NCI-H1930 (cell line): Measurements from ENCODE around the gene PRKAG1.

Source experiments
- DNase-seq, 2 experiments: peaks; one replicate each; lab custom pipeline; 2025; lab: John Stamatoyannopoulos, UW

The PRKAG1 gene

DNA sequence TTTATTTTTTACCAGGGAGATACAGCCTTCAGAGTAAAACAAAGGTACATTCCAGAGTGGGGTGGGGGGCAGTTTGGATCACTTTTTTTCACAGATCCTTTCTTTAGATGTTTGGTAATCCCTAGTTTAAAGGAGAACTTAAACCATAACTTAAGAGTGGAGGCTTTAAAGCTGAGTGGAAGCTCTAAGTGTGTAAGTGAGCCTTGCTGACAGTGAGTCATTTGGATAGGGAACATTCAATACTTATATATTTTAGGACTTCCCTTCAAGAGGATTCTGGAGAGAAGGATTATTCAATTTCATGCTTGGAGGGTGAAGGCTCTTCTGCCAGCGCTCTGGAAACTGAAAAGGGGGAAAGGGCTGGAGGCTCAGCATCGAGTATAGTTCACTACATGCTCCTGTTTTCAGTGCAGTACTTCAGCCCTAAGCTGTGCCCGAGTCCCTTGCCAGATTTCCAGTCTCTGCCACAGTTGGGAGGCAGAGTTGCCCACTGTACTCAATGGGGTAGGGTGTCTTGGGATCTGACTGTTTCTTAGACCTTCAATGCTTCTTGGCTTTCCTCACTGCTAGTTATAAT is 8.4 kb downstream of the PRKAG1 start:
- DNase-seq: no peak

DNA sequence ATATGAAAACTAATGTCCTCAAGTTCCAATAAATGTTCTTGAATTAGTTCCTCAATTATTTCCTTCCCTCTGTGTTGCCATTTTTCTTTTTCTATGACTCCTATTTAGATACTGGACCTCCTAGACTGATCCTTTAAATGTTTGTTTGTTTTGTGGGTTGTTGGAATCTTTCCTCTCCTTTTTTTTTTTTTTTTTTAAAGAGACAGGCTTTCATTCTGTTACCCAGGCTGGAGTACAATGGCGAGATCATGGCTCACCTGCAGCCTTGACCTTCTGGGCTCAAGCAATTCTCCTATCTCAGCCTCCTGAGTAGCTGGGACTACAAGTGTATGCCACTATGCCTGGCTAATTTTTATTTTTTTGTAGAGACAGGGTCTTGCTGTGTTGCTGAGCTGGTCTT is 9.6 kb downstream of the PRKAG1 start:
- no peak for DNase-seq

DNA sequence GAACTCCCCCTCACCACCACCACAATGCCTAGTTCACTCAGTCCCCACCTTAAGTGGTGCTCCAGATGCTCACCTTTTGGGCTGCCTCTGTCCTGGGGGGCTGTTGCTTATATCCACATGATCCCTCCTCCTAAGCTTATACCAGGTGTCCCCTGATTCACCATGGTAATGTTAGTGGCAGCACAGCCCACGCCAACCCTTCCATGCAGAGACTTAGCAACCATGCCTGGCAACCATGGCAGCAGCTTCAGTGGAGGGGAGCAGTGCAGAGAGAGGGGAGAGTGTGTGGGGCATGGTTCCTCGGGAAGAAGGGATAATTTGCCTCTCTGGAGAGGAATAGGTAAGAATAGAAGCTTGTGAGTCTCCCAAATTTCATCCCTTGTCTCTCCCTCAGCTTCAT is 18.2 kb downstream of the PRKAG1 start:
- no peak for DNase-seq

DNA sequence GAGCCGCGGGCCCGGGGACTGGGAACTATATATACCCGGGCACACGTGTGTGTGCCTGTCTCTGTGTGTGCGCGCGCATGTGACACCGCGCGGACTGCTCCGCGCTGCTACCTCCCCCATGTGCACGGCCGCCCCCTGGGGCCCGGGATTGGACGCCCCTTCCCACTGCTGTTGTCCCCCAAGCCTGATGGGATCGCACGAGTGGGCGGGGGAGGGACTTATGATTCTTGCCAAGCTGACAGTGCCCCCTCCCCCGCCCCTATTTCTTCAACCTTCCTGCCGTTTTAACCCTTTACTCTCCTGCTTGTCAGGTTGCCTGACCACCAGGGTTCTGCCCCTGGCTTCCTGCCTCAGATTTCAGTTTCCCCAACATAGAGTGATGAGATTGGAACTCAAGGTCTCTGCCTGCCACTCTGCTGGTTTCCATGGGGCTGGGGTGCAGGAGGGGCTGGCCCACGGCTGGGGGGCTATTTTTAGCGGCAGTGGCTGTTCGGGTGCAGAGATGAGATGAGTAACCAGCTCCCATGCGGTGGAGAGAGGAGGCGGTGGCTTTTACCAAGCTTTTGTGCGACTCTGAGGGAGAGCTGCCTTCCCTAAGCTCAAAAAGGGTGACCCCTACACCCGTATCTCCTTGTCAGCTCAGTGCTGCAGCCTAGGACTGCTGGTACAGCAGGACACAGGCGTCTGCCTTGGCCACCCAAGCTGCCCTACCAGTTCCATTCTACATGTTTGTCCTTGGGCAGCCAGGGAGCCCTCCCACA is 19.0 kb downstream of the PRKAG1 start, which contains the start of gene DDN:
Gene DDN, minus strand, starts transcription at position 5 of the 761 bp plus-strand sequence. CDS start 88 bp downstream, outside the sequence.
- DNase-seq: peak; percentile 14 to 49

DNA sequence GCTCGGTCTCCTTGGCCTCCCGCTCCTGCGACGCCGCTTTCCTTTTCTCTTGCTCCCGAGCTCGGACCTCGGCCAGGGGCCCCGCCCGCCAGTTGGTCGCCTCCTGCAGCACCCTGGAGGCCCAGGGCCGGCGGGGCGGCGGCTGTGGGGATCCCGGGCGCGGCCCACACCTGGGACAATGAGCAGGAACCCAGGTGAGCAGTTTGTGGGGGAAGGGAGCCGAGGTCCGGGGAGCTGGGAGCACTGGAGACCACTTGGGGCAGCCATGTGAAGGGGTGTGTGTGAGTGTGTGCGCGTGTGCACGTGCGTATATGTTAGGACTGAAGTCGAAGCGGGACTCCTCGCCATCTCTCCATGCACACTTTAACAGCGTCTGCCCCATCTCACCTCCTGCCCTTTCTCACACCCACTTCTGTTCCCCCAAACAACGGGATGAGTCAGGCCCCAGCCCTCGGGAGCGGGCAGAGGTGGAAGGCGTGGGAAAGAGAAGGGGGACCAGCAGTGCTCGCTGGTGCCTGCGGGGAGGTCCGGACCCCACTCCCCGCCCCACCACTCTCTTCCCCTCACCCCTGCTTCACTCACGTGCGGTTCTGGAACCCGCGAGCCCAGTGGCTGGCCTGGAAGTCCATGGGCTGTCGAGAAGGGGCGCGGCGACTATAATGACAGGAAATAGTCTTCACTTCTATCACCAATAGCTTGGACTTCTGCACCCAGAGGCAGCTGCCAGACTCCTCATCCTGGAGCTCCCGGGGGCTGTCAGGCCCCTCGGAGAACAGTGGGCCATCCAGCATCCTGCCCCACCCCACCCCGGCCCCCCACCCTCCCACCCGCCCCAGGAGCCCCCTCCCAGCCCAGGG is 19.9 kb downstream of the PRKAG1 start:
- DNase-seq: no peak

DNA sequence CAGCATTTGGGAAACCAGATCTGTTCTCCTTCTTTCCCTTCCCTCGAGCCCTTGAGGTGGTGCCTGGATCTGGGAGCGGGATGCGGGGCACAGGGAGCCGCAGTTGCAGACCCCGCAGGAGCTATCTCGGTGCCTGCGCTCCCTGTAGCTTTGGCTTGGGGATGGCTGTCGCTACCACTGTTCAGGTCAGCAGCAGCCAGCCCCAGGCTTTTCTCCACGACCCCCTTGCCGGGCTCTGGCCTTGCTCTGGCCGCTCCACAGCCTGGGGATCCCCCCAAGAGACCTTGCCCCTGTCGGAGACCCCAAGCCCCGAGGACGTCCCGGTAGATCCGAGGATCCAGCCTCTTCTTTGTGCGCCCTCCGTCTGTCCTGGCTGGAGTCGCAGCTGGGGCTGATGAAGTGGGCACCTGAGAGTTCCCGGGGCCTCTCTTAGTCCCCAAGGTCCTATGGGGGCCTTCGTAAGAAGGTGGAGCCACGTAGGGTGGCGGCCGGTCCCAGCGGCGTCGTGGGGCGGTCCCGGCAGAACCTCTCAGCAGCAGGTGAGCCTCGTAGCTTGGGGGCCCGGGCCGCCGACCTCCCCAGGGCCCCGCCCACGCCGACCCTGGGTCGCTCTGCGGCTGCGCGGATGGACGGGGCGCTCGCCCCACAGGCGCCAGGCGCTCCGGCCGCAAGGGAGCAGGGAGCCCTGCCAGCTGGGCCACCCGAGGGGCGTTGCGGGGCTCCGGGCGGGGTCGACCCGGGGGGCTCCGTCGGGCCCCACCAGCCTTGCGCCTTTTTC is 20.7 kb downstream of the PRKAG1 start:
- DNase-seq: peak; percentile 43 to 78

DNA sequence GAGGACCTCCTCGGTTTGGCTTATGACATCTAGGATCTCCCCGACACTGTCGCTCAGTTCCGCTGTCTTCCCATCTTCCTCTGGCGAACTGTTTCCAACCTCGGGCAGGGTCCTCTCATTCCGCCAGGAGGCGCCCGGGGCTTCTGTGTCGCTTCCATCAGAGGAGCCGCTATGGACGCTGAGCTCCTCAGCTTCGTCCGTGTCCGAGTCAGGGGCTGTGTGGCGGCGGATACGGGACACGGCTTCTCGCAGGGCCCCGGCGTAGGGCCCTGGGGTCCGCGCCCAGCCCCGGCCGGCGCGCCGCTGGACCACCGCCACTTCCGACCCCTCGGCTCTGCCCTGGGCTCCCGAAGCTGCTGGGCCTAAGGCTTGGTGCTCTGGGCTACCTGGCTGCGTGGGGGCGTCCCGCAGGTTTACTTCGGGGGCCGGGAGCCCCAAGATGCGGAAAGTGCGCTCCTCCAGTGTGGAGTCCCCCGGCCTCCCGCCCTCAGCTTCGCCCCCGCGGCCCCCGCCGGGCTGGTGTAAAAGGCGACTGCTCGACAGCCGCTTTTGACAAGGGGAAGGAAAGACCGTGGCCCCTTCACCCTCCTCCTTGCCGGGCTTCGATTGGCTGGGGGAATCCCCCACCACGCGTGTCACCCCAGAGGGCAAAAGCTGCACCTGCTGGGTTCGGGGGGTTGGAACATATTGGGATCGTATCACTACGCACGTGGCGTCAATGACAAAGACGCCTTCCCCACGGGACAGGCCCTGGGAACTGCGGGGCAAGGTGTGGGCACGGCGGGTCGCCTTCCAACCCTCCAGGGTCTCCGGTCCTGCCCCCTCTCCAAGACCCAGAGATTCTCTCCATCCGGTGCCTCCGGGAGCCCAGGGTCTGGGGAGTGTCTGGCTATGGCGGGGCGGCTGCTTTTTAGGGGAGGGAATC is 21.5 kb downstream of the PRKAG1 start:
- peak; percentile 65 to 83 for DNase-seq

DNA sequence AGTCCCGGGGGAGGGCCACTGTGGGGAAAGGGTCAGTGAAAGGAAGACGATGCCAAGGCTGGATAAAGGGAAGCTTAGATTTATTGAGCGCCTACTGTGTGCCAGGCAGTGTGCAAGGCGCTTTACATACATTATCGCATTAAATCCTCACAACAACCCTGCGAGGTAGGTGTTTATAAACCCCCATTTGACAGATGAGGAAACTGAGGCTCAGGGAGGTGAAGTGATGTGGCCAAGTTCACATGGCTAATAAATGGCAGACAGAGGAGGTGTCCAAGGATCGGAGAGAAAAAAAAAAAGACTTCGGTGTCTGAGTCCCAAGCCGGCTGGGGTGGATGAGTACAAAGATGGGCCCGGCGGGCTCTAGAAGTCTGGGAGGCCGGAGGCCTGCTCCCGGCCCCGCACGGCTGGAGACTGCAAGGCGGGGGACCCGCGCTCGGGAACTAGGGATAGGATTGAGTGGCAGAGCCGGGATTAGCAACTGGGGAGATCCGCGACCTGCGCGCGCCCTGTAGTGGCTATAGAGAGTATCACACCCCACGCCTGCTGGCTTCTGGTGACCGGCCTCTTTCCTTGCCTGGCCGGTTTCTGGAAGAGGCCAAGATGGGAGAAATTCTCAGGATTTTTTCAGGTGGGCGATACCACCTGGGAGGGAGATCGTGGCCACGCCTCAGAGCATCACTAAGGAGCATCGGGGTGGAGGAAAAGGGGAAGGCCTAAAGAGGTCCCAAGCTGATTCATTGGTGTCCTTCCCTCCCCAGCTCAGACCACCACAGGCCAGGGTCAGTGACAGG is 23.3 kb downstream of the PRKAG1 start:
- DNase-seq: peak; percentile 67 to 73

DNA sequence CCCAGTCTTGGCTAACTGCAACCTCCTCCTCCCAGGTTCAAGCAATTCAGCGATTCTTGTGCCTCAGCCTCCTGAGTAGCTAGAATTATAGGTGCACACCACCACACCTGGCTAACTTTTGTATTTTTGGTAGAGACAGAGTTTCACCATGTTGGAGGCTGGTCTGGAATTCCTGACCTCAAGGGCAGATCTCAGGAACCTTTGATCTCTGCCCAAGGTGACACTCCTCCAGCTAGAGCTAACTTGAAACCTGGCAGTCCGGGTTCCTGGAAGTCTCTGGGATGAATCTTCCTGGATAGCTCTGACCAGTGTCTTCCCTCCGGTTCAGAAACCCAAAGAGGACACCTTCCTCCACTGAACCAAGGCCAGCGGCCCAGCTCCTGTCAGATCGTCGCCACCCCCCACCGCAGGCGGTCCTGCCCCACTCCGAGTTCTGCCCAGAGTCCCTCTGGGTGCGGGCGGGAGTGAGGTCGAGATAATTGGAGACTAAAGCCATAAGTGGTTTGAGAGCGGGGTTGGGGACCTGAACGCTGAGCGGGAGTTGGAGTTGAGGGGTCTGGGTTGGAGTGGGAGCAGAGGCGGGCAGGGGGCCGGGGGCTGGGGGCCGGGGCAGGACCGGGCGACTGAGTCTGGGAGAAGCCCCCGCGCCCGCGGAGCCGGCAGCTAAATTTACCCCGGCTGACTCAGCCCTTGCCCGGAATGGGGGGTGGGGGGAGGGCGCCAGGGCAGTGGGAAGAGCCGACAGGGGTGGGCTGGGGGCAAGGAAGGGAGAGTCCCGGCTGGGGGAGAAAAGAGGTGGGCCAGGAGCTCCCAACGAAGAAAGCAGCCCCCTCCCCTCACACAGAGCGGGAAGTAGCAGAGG is 24.1 kb downstream of the PRKAG1 start:
- DNase-seq: no peak

DNA sequence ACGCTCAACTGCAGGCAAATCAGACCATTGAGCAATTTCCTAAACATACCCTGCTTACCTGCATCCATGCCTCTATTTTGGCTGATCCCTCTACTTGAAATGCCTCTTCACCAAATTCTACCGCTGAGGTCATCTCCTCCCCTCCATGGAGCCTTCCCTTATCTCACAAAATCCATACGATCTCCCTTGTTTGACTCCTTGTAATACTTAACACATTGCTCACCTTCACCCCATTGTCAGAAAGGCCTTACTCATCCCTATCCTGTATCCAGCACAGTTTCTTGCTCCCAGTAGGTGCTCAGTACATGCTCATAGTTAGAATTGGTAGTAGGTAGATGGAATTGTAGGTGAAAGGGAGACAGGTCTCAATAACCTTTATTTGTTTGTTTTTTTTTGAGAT is 24.8 kb downstream of the PRKAG1 start:
- no peak for DNase-seq

DNA sequence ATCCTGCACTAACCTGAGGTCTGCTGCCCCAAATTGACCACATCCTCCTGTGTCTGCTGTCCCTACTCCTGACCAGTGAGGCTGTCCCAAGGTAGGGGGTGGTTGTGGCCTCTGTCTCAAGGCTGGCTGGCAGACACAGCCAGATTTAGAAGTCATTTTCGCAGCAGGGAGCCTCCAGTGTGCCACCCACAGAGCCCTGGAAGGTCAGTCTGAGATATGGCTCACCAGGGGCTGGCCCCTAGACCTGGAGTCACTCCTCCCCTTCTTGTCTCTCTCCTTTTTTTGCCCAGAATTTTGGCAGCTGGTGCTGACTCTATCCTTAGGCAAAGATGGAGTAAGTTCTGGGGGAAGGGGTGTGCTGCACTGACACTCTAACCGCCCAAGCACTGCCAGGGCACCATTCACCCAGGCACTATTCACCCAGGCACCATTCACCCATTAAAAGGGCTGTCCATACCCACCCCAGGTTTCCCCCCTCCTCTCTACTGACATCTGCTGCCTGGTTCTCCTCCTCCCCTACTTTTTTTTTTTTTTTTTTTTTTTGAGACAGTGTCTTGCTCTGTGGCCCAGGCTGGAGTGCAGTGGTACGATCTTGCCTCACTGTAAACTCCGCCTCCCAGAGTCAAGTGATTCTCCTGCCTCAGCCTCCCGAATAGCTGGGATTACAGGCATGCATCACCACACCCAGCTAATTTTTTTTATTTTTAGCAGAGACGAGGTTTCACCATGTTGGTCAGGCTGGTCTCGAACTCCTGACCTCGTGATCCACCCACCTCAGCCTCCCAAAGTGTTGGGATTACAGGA is 27.1 kb downstream of the PRKAG1 start:
- no peak for DNase-seq

DNA sequence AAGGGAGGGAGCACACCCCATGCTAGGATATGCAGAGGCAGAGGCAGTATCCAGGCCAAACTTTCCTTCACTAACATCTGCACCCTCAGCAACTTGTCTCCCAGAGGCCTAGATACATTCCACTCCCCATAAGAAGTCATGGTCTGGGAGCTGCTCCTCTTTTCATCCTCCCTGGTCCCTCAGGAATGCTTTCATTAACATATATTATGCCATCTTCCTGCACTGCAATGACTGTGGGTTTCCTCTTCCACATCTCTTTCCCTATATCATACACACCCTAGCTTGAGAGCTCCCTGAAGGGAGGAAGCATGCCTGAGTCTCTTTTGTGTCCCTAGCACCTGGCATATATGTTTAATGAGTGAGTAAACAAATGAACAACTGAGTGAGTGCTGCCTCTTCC is 28.0 kb downstream of the PRKAG1 start:
- no peak for DNase-seq

DNA sequence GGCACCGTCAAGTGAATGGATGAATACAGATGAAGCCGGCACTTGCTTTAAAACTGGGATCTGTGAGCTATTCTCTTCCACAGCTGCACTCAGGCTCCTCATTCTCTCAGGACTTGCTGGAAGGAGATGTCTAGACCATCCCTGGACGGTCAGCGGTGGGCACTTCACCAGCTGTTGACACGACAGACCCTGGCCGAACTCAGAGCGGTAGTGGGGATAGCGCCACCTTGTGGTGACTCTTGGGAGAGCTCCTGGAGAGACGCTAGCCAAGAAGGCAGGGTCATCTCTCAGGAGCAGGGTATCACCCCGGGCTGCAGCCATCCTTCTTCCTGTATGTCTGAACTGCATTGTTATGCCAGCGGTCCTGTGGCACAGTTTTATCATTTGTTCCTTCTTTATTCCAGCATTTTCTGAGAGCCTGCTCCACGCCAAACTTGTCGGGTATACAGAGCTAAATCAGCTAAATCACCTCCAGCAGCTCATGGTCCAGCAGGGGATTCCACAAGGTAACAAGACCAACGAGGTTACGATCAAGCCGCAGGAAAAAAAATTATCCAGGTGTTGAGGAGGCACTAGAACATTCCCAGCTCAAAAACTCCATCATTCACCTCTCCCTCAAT is 30.4 kb downstream of the PRKAG1 start:
- peak; percentile 59 to 79 for DNase-seq

DNA sequence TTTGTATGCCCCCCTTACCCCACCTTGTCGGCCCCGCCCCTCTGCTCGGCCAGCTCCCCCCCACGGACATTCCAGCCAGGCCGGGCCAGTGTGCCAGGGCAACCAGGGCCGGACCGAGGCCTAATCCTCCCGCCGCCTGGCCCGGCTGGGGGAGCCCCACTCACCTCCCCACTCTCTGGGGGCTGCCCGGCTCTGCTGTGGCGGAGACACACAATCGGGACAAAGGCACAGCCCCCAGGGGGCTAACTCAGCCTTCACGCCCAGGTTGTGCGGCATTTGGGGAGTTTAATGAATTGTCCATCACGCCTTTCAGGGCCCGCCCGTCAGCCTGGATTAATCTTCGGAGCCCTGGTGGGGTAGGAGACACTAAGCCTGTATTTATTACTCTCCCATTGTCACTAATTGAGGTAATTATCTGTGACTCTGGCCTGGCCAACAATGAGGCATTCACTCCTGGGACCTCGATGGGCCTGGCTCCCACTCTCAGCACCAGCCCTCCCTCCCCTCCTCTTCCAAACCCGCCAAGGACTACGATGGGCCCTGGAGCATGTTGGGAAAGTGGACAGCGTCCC is 31.8 kb downstream of the PRKAG1 start:
- peak; percentile 26 to 34 for DNase-seq

DNA sequence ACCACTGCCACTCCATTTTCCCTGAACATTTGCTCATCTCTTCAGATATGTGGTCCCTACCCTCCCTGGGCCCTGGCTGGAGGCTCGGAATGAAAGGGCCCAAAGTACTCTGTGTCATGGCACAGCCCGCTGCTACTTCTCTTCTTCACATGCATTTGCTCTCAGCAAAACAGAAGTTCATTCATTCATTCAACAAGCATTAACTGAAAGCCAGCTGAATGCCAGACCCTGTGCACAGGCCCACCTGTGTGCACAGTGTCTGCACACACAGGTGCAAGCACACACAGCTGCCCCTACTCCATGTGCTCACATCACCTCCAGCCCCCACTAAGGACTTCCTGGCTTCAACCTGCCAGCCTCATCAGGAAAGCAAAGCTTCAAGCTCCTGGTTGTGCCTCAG is 32.7 kb downstream of the PRKAG1 start:
- DNase-seq: no peak

DNA sequence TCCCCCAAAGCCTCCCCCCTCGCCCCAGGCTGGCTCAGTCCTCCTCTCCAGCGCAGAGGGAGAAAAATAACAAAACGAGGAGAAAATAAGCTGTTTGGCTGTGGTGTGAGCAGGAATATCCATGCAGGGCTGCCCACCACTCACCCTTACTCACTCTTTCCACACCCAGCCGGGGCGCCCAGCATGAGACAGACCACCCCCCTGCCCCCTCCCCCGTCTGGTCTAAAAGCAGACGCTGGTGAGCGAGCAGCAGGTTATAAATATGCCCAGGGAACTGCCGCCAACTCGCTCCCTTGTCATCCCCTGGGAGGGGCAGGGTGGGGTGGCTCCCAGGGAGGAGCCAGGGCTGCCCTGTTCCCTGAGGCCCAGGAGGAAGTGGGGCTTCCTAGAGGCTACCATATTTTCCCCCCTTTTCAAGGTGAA is 33.1 kb downstream of the PRKAG1 start:
- DNase-seq: no peak

DNA sequence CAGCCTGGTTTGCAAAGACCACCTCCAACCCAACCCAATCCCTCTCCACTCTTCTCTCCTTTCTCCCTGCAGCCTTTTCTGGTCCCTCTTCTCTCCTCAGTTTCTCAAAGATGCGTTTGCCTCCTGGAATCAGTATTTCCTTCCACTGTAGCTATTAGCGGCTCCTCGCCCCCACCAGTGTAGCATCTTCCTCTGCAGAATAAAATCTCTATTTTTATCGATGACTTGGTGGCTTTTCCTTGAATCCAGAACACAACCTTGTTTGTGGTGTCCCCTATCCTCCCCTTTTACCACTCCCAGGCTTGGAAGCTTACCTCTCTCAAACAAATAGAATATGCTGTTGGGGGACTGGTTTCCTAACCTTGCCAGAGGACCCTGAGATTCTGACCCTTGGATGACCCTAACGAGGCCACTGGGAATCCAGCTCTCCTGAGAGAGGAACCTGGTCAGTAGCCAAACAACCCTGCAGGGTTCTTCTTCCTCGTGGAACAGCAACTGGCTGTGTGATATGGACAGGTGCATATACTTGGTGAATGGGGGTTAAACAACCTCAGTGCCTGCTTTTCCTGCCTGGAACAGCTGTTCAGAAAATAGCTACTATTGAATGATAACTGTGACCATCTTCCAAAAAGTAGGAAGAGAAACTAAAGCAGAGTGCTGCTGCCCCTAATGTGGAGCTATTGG is 36.0 kb downstream of the PRKAG1 start:
- no peak for DNase-seq
